Keratinocyte (primary cell): ENCODE data around the gene RNU2-63P.
A peak's percentile ranks its signal among the peaks of the same experiment; 100 is the strongest.

Experiments used
- CTCF ChIP-seq, 3 experiments: IDR thresholded peaks in 1 of 3; conservative IDR thresholded peaks in 1 of 3; optimal IDR thresholded peaks in 1 of 3; 2 replicates in 2 of 3; 3 replicates in 1 of 3; pipeline versions ENCODE3 to v1.5.1; 2011; ENCODE audit warnings: low read length in 3 of 3, mild to moderate bottlenecking in 3 of 3, moderate library complexity in 2 of 3, control low read depth in 1 of 3, inconsistent platforms in 1 of 3; ENCODE audit not compliant: insufficient read depth in 2 of 3; ENCODE audit errors: extremely low read depth in 1 of 3
- EZH2 ChIP-seq: IDR thresholded peaks from one replicate; pipeline ENCODE4 v1.6.1; 2012; ENCODE audit warnings: inconsistent platforms, mild to moderate bottlenecking, low read length, moderate library complexity

GRCh38 chr2:88059979-88060906 lies 43.9 kb upstream of the RNU2-63P start:
- peak; percentile 64 to 75 (median 67) for TF ChIP-seq CTCF (optimal IDR thresholded peaks at IDR 0.05 in 1 of 3, IDR thresholded peaks at IDR 0.05 in 1 of 3, conservative IDR thresholded peaks at IDR 0.05 in 1 of 3; ENCODE audit: extremely low read depth in 1 of 3, insufficient read depth in 2 of 3, low read length in 3 of 3)
- TF ChIP-seq EZH2 = no peak
